DND-41 (cell line): Measurements from ENCODE around the gene USP28.

ENCODE experiments used
- ATAC-seq: fragments of 200-7000 bp; cut with Tn5 transposase; 3 replicates; pipeline ENCODE4 v1.9.1; 2021; ENCODE audit warnings: low read depth; ENCODE audit not compliant: insufficient read depth
- DNase-seq: peaks from one replicate; pipeline ENCODE4 v3.0.0-alpha.2; 2020
- H2AFZ ChIP-seq: 2 replicates; pipeline ENCODE4 v1.6.0; 2012; ENCODE audit warnings: low read depth, low read length
- H3K27ac ChIP-seq: 2 replicates; pipeline ENCODE4 v1.5.1; 2012; ENCODE audit warnings: low read length, inconsistent platforms
- H3K27me3 ChIP-seq: fragments of 200-600 bp; sonication (generic); 2 replicates; pipeline ENCODE4 v1.6.0; 2012; ENCODE audit warnings: low read length, mild to moderate bottlenecking, inconsistent platforms; ENCODE audit not compliant: insufficient read depth, poor library complexity
- H3K36me3 ChIP-seq: 2 replicates; pipeline ENCODE4 v1.5.1; 2012; ENCODE audit warnings: low read length, inconsistent platforms; ENCODE audit not compliant: insufficient read depth
- H3K4me1 ChIP-seq: 2 replicates; pipeline ENCODE4 v1.5.1; 2012; ENCODE audit warnings: mild to moderate bottlenecking, low read length; ENCODE audit not compliant: insufficient read depth
- H3K4me2 ChIP-seq: 2 replicates; pipeline ENCODE4 v1.6.0; 2012; ENCODE audit warnings: mild to moderate bottlenecking, moderate library complexity, low read length, inconsistent platforms; ENCODE audit not compliant: insufficient read depth
- H3K4me3 ChIP-seq, 2 experiments: fragments of 200-600 bp in 1 of 2; shearing (Covaris generic) in 1 of 2; 2 replicates each; pipeline ENCODE4 v1.5.1; 2012 to 2016; ENCODE audit warnings: inconsistent platforms in 2 of 2, low read length in 2 of 2, mild to moderate bottlenecking in 2 of 2, low read depth in 1 of 2, moderate library complexity in 1 of 2
- H3K79me2 ChIP-seq: 2 replicates; pipeline ENCODE4 v1.6.0; 2012; ENCODE audit warnings: low read length, inconsistent platforms; ENCODE audit not compliant: insufficient read depth
- H3K9ac ChIP-seq: 2 replicates; pipeline ENCODE4 v1.6.0; 2012; ENCODE audit warnings: low read depth, mild to moderate bottlenecking, inconsistent platforms, low read length, moderate library complexity
- H3K9me3 ChIP-seq: 2 replicates; pipeline ENCODE4 v1.5.1; 2012; ENCODE audit warnings: low read length, moderate library complexity, mild to moderate bottlenecking, inconsistent platforms; ENCODE audit not compliant: insufficient read depth, severe bottlenecking
- H4K20me1 ChIP-seq: 2 replicates; pipeline ENCODE4 v1.6.0; 2012; ENCODE audit warnings: low read length; ENCODE audit not compliant: insufficient read depth
- CTCF ChIP-seq: IDR thresholded peaks from 2 replicates; pipeline ENCODE4 v1.5.1; 2012; ENCODE audit warnings: borderline replicate concordance, low read length, moderate library complexity, mild to moderate bottlenecking; ENCODE audit not compliant: poor library complexity, severe bottlenecking; ENCODE audit errors: extremely low read depth
- EZH2 ChIP-seq: IDR thresholded peaks from 3 replicates; pipeline ENCODE4 v1.6.1; 2012; ENCODE audit warnings: borderline replicate concordance, low read depth, mild to moderate bottlenecking, moderate library complexity, low read length, inconsistent platforms; ENCODE audit not compliant: severe bottlenecking

USP28 gene

GRCh38 chr11:113907681-113908080, 32.3 kb upstream of the USP28 start:
- no peak overlapping the region for H3K4me2 ChIP-seq
- no peak overlapping the region for H2AFZ ChIP-seq
- DNase-seq, result no peak
- no peak for ATAC-seq
- H3K79me2 ChIP-seq, result no peaks in the 10 kb centered on the region
- no peaks in the 10 kb centered on the region for H3K4me1 ChIP-seq
- no peaks in the 10 kb centered on the region for H3K9me3 ChIP-seq
- H3K9ac ChIP-seq, result no peak overlapping the region
- H3K36me3 ChIP-seq, result no peaks in the 10 kb centered on the region
- no peak overlapping the region for H3K4me3 ChIP-seq
- TF ChIP-seq EZH2 (no peak), CTCF (no peak)
- no peaks in the 10 kb centered on the region for H4K20me1 ChIP-seq
- no peak overlapping the region for H3K27ac ChIP-seq
- peaks cover 20% of the 10 kb centered on the region for H3K27me3 ChIP-seq

- Histone ChIP-seq H3K4me3 (no peak overlapping the region), H2AFZ (no peak overlapping the region)
- ATAC-seq, result no peak
Observed at GRCh38 chr11:113907152-113907551, 31.8 kb upstream of the USP28 start.

GRCh38 chr11:113906516-113906915, 31.1 kb upstream of the USP28 start:
- Histone ChIP-seq H3K27me3 (peaks cover 20% of the 10 kb centered on the region), H2AFZ (no peak overlapping the region), H4K20me1 (no peaks in the 10 kb centered on the region), H3K36me3 (no peaks in the 10 kb centered on the region), H3K9me3 (no peaks in the 10 kb centered on the region), H3K4me2 (no peak overlapping the region), H3K27ac (no peak overlapping the region), H3K4me3 (no peak overlapping the region), H3K79me2 (no peaks in the 10 kb centered on the region), H3K9ac (no peak overlapping the region), H3K4me1 (no peaks in the 10 kb centered on the region)
- TF ChIP-seq CTCF, result no peak
- TF ChIP-seq EZH2, result no peak
- DNase-seq (no peak), ATAC-seq (no peak)

More at GRCh38 chr11:113907152-113907551, 31.8 kb upstream of the USP28 start:
- H3K9me3 ChIP-seq, result no peaks in the 10 kb centered on the region
- H3K9ac ChIP-seq, result no peak overlapping the region
- DNase-seq, result no peak
- no peaks in the 10 kb centered on the region for H3K4me1 ChIP-seq
- no peaks in the 10 kb centered on the region for H3K79me2 ChIP-seq
- no peak overlapping the region for H3K4me2 ChIP-seq
- H3K27me3 ChIP-seq, result peaks cover 20% of the 10 kb centered on the region
- H3K36me3 ChIP-seq, result no peaks in the 10 kb centered on the region
- TF ChIP-seq EZH2 (no peak), CTCF (no peak)
- H3K27ac ChIP-seq, result no peak overlapping the region
- no peaks in the 10 kb centered on the region for H4K20me1 ChIP-seq

- H3K9me3 ChIP-seq, result no peaks in the 10 kb centered on the region
Observed at GRCh38 chr11:113906038-113906437, 30.7 kb upstream of the USP28 start.

More at GRCh38 chr11:113906038-113906437, 30.7 kb upstream of the USP28 start:
- no peak overlapping the region for H3K9ac ChIP-seq
- H3K79me2 ChIP-seq, result no peaks in the 10 kb centered on the region
- H3K4me3 ChIP-seq, result no peak overlapping the region
- H3K4me2 ChIP-seq, result no peak overlapping the region
- DNase-seq (no peak), ATAC-seq (no peak)
- H3K36me3 ChIP-seq, result no peaks in the 10 kb centered on the region
- no peaks in the 10 kb centered on the region for H3K4me1 ChIP-seq
- H3K27ac ChIP-seq, result no peak overlapping the region
- no peak overlapping the region for H2AFZ ChIP-seq
- no peak for TF ChIP-seq EZH2
- no peak for TF ChIP-seq CTCF
- peaks cover 20% of the 10 kb centered on the region for H3K27me3 ChIP-seq
- no peaks in the 10 kb centered on the region for H4K20me1 ChIP-seq
